ENCODE data around the gene CSMD2. TPM values are rescaled to one million over a fixed set of nuclear protein-coding genes. Genes with fewer than 3 reads are reported as not detected.

Gene CSMD2
- polyA plus RNA-seq, 1 experiment = 2.3 TPM

DNA sequence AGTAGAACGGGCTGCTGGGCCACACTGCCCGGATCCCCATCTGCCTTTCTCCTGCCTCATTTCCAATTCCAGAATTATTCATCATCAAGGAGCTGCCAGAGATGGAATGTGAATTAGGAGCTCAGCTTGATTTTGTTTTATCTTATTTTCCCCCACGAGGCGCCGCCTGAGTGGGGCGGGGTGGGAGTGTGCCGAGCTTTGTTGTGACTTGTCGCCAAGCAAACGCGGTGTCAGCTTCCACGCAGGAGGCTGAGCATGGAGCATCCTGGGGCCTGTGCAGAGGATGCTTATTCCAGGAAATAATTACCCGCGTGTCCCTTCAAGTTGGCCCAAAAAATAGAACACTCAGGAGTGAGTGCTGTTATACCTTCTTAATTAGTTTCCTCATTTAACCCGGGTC, 209.9 kb downstream of the CSMD2 start:
- H3K4me3 ChIP-seq (ENCODE audit: low read depth, low read length) = no peak overlapping the region
- H3K27me3 ChIP-seq (ENCODE audit: control insufficient read depth, insufficient read depth, low read length) = no peaks in the 10 kb centered on the region
- DNase-seq (ENCODE audit: low read depth, low spot score) = no peak
- H3K9me3 ChIP-seq (ENCODE audit: control insufficient read depth, insufficient read depth, low read length) = no peaks in the 10 kb centered on the region; the same call in none of the 2 replicates
- no peak overlapping the region for H3K27ac ChIP-seq (ENCODE audit: low read depth, low read length)
- CTCF ChIA-PET = no interaction called here
- POLR2A ChIA-PET = no interaction called here
- TF ChIP-seq, protein P1, sequence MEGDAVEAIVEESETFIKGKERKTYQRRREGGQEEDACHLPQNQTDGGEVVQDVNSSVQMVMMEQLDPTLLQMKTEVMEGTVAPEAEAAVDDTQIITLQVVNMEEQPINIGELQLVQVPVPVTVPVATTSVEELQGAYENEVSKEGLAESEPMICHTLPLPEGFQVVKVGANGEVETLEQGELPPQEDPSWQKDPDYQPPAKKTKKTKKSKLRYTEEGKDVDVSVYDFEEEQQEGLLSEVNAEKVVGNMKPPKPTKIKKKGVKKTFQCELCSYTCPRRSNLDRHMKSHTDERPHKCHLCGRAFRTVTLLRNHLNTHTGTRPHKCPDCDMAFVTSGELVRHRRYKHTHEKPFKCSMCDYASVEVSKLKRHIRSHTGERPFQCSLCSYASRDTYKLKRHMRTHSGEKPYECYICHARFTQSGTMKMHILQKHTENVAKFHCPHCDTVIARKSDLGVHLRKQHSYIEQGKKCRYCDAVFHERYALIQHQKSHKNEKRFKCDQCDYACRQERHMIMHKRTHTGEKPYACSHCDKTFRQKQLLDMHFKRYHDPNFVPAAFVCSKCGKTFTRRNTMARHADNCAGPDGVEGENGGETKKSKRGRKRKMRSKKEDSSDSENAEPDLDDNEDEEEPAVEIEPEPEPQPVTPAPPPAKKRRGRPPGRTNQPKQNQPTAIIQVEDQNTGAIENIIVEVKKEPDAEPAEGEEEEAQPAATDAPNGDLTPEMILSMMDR (IDR thresholded peaks at IDR 0.05; ENCODE audit: low read depth, low read length) = no peak

DNA sequence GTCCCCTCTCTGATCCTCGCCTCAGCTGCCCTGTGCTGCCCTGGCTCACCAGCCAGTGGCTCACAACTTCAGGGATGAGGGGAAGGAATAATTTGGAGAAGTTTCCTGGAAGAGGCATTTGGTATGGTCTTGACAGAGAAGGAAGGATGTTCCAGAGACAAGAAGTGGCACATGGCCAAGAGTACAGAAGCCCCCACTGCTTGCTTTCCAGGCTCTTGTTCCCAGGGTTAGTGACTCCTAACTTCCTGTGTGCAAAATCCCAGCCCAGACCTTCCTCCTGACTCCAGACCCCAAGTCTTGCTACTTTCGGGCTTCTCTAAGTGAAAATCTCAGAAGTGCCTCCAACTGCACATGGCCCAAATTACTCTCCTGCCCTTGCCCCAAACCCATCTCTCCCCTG, 215.5 kb downstream of the CSMD2 start:
- DNase-seq (ENCODE audit: low read depth, low spot score) = no peak
- Histone ChIP-seq H3K27me3 (ENCODE audit: control insufficient read depth, insufficient read depth, low read length) (peaks cover 2% of the 10 kb centered on the region), H3K27ac (ENCODE audit: low read depth, low read length) (no peak overlapping the region), H3K9me3 (ENCODE audit: control insufficient read depth, insufficient read depth, low read length) (peaks cover 4% of the 10 kb centered on the region; the same call in 1 of the 2 replicates), H3K4me3 (ENCODE audit: low read depth, low read length) (no peak overlapping the region)
- TF ChIP-seq, protein P1 (IDR thresholded peaks at IDR 0.05; ENCODE audit: low read depth, low read length) = no peak
- POLR2A ChIA-PET = no interaction called here
- CTCF ChIA-PET = no interaction called here

- H3K4me3 ChIP-seq (ENCODE audit: low read depth, low read length) = no peak overlapping the region
- ChIA-PET POLR2A (no interaction called here), CTCF (no interaction called here)
- H3K27me3 ChIP-seq (ENCODE audit: control insufficient read depth, insufficient read depth, low read length) = peaks cover 2% of the 10 kb centered on the region
- TF ChIP-seq, protein P1 (IDR thresholded peaks at IDR 0.05; ENCODE audit: low read depth, low read length) = no peak
- no peak overlapping the region for H3K27ac ChIP-seq (ENCODE audit: low read depth, low read length)
- no peak for DNase-seq (ENCODE audit: low read depth, low spot score)
- H3K9me3 ChIP-seq (ENCODE audit: control insufficient read depth, insufficient read depth, low read length) = peaks cover 4% of the 10 kb centered on the region; the same call in 1 of the 2 replicates
Measured at GRCh38 chr1:33948291-33948690, 216.7 kb downstream of the CSMD2 start.

DNA sequence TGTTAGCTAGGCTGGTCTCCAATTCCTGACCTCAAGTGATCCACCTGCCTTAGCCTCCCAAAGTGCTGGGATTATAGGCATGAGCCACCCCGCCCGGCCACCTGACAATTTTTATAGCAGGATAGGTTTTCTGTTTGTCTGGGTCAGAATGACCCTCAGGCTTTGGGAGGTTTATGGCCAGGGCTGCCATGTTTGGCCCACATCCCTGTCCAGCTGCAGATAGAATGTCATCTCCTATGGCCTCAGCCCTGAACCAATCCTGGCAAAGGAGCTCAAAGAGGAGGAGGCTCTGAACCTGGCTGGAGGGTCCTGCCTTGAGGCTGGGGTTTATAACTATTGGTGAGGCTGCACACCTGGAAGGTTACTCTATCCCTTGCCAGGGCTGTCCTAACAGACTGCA, 218.2 kb downstream of the CSMD2 start:
- ChIA-PET POLR2A (no interaction called here), CTCF (no interaction called here)
- H3K9me3 ChIP-seq (ENCODE audit: control insufficient read depth, insufficient read depth, low read length) = peaks cover 4% of the 10 kb centered on the region; the same call in 1 of the 2 replicates
- H3K27ac ChIP-seq (ENCODE audit: low read depth, low read length) = no peak overlapping the region
- no peak for DNase-seq (ENCODE audit: low read depth, low spot score)
- TF ChIP-seq, protein P1 (IDR thresholded peaks at IDR 0.05; ENCODE audit: low read depth, low read length) = no peak
- H3K4me3 ChIP-seq (ENCODE audit: low read depth, low read length) = no peak overlapping the region
- H3K27me3 ChIP-seq (ENCODE audit: control insufficient read depth, insufficient read depth, low read length) = peaks cover 2% of the 10 kb centered on the region

- POLR2A ChIA-PET = interaction anchor here (1.2 kb wide), 1 partner anchor 20 kb away, joined by 4 read pairs; no protein-coding TSS in a partner anchor
- no peak overlapping the region for H3K27ac ChIP-seq (ENCODE audit: low read depth, low read length)
- H3K4me3 ChIP-seq (ENCODE audit: low read depth, low read length) = no peak overlapping the region
- DNase-seq (ENCODE audit: low read depth, low spot score) = no peak
- H3K9me3 ChIP-seq (ENCODE audit: control insufficient read depth, insufficient read depth, low read length) = peaks cover 4% of the 10 kb centered on the region; the same call in 1 of the 2 replicates
- TF ChIP-seq, protein P1 (IDR thresholded peaks at IDR 0.05; ENCODE audit: low read depth, low read length) = no peak
- peaks cover 2% of the 10 kb centered on the region for H3K27me3 ChIP-seq (ENCODE audit: control insufficient read depth, insufficient read depth, low read length)
- CTCF ChIA-PET = no interaction called here
Measured at GRCh38 chr1:33944846-33945245, 220.2 kb downstream of the CSMD2 start.
